Progenitor cell of endocrine pancreas (in vitro differentiated cells): ENCODE data around the gene BEST2. TPM values are rescaled to one million over a fixed set of nuclear protein-coding genes. Genes with fewer than 3 reads are reported as not detected.
A peak's percentile ranks its signal among the peaks of the same experiment; 100 is the strongest.

ENCODE experiments used
- DNase-seq: peaks from one replicate; pipeline ENCODE4 v3.0.0; 2021; ENCODE audit warnings: low spot score; ENCODE audit not compliant: unreplicated experiment
- H3K27ac Mint-ChIP-seq: 2 replicates; pipeline ENCODE4 v1.8.0; 2021; ENCODE audit warnings: mild to moderate bottlenecking, moderate library complexity, mixed read lengths
- H3K27me3 Mint-ChIP-seq: 2 replicates; pipeline ENCODE4 v1.8.0; 2021; ENCODE audit warnings: mixed read lengths
- H3K36me3 Mint-ChIP-seq: 2 replicates; pipeline ENCODE4 v1.8.0; 2022; ENCODE audit warnings: mixed read lengths; ENCODE audit not compliant: insufficient read depth
- H3K4me1 Mint-ChIP-seq: 2 replicates; pipeline ENCODE4 v1.8.0; 2021; ENCODE audit warnings: low read depth, mixed read lengths
- H3K4me3 Mint-ChIP-seq: 2 replicates; pipeline ENCODE4 v1.8.0; 2021; ENCODE audit warnings: low read depth, mild to moderate bottlenecking, moderate library complexity, mixed read lengths
- H3K9me3 Mint-ChIP-seq: 2 replicates; pipeline ENCODE4 v1.8.0; 2021; ENCODE audit warnings: low read depth, mixed read lengths
- CTCF ChIP-seq: fragments of 200-600 bp; sonication (generic); IDR thresholded peaks from one replicate; pipeline ENCODE4 v1.5.0; 2021; ENCODE audit warnings: antibody characterized with exemption, mild to moderate bottlenecking; ENCODE audit not compliant: unreplicated experiment
- total RNA-seq: library from RNA; stranded (reverse); gene quantifications from 2 replicates; pipeline ENCODE4 v1.2.1, GENCODE V29; 2021

BEST2 gene
- total RNA-seq, 1 donor from 2014 or later = not detected

GRCh38 chr19:12799742-12800465 lies 48.3 kb downstream of the BEST2 start:
- Mint-ChIP-seq H3K36me3 (peaks cover 6% of the 10 kb centered on the region), H3K4me1 (peaks cover 14% of the 10 kb centered on the region), H3K27me3 (peaks cover 3% of the 10 kb centered on the region), H3K4me3 (peak overlapping the region; percentile 92), H3K9me3 (no peaks in the 10 kb centered on the region), H3K27ac (no peak overlapping the region)
- no peak for DNase-seq
- no peak for TF ChIP-seq CTCF

DNA sequence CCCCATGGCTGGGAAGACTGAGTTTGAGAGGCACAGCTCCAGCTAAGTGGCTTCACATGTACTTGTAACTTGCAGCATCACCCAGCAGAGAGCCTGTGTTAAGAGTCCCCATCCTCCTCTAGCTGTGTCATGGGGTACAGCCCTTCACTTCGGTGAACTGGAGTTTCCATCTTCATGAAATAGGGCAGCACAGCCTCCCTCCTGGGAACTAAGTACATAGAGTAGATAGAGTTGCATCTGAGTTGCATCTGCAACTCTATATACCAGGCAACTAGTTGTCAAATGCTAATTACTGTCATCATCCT lies 48.8 kb downstream of the BEST2 start:
- H3K9me3 Mint-ChIP-seq = no peaks in the 10 kb centered on the region
- H3K27me3 Mint-ChIP-seq = peaks cover 3% of the 10 kb centered on the region
- TF ChIP-seq CTCF = no peak
- H3K4me3 Mint-ChIP-seq = peak overlapping the region; percentile 92
- H3K36me3 Mint-ChIP-seq = peaks cover 6% of the 10 kb centered on the region
- H3K4me1 Mint-ChIP-seq = peaks cover 14% of the 10 kb centered on the region
- DNase-seq = no peak
- no peak overlapping the region for H3K27ac Mint-ChIP-seq

- no peak for DNase-seq
- H3K27ac Mint-ChIP-seq = peak overlapping the region; percentile 94
- no peak for TF ChIP-seq CTCF
- H3K9me3 Mint-ChIP-seq = no peaks in the 10 kb centered on the region
- peaks cover 6% of the 10 kb centered on the region for H3K36me3 Mint-ChIP-seq
- peaks cover 15% of the 10 kb centered on the region for H3K4me1 Mint-ChIP-seq
- H3K4me3 Mint-ChIP-seq = peak overlapping the region; percentile 92
- peaks cover 3% of the 10 kb centered on the region for H3K27me3 Mint-ChIP-seq
These were observed 49.4 kb downstream of the BEST2 start for GRCh38 chr19:12800923-12801465.

GRCh38 chr19:12801466-12802266 lies 50.1 kb downstream of the BEST2 start, which contains the start of the genes PRDX2 and THSD8:
Gene PRDX2, minus strand, starts transcription at chr19:12801800. Its CDS starts 539 bp downstream, at chr19:12801261.
Gene THSD8, plus strand, starts transcription at chr19:12802069. Its CDS starts 3 bp downstream, at chr19:12802072.
- peak within 1 kb of the TSS; percentile 92 for H3K4me3 Mint-ChIP-seq
- H3K9me3 Mint-ChIP-seq = no peaks in the 10 kb centered on the region

More at GRCh38 chr19:12801466-12802266, 50.1 kb downstream of the BEST2 start, which contains the start of the genes PRDX2 and THSD8:
- peaks cover 20% of the 10 kb centered on the region for H3K4me1 Mint-ChIP-seq
- peaks cover 3% of the 10 kb centered on the region for H3K27me3 Mint-ChIP-seq
- peak within 1 kb of the TSS; percentile 94 for H3K27ac Mint-ChIP-seq
- H3K36me3 Mint-ChIP-seq = peaks cover 4% of the 10 kb centered on the region
- DNase-seq = peak; percentile 84
- no peak for TF ChIP-seq CTCF
